Activated CD4-positive, alpha-beta memory T cell treated with anti-CD3 and anti-CD28 coated beads for 36 hours (primary cell): ENCODE results near the gene GALNT7. TPM values are rescaled to one million over a fixed set of nuclear protein-coding genes. Genes with fewer than 3 reads are reported as not detected.

Source experiments
- CTCF ChIA-PET: fragments of 350-600 bp; sonication (Branson Sonifier 250); formaldehyde crosslinking; loops from one replicate; lab custom pipeline; 2021; ENCODE audit warnings: antibody characterized with exemption, inconsistent platforms; lab: Charles Lee
- POLR2A ChIA-PET: fragments of 350-600 bp; sonication (Branson Sonifier 250); formaldehyde crosslinking; loops from one replicate; lab custom pipeline; 2021; ENCODE audit warnings: antibody characterized with exemption; lab: Charles Lee
- DNase-seq: peaks from one replicate; pipeline ENCODE4 v3.0.0-alpha.2; 2020
- H3K27ac Mint-ChIP-seq: one replicate; pipeline ENCODE4 v1.8.0; 2021; ENCODE audit warnings: mixed read lengths
- H3K27me3 Mint-ChIP-seq: one replicate; pipeline ENCODE4 v1.8.0; 2021; ENCODE audit warnings: mixed read lengths
- H3K36me3 Mint-ChIP-seq: one replicate; pipeline ENCODE4 v1.8.0; 2021; ENCODE audit warnings: mixed read lengths
- H3K4me1 Mint-ChIP-seq: one replicate; pipeline ENCODE4 v1.8.0; 2021; ENCODE audit warnings: low read depth, mixed read lengths
- H3K4me3 Mint-ChIP-seq: one replicate; pipeline ENCODE4 v1.8.0; 2021; ENCODE audit warnings: mild to moderate bottlenecking, mixed read lengths
- H3K9me3 Mint-ChIP-seq: one replicate; pipeline ENCODE4 v1.8.0; 2021; ENCODE audit warnings: mixed read lengths
- intact Hi-C: fragments of 100-400 bp; cut with micrococcal nuclease; formaldehyde crosslinking; loops from one replicate; pipeline ENCODE4 v1.15.1; 2023
- total RNA-seq, 2 experiments: library from RNA; stranded (reverse); gene quantifications; one replicate each; pipeline ENCODE4 v1.2.3, GENCODE V29; 2021

Gene GALNT7
- total RNA-seq, 2 experiments from 2014 or later = 14.4 to 16.0 TPM

DNA sequence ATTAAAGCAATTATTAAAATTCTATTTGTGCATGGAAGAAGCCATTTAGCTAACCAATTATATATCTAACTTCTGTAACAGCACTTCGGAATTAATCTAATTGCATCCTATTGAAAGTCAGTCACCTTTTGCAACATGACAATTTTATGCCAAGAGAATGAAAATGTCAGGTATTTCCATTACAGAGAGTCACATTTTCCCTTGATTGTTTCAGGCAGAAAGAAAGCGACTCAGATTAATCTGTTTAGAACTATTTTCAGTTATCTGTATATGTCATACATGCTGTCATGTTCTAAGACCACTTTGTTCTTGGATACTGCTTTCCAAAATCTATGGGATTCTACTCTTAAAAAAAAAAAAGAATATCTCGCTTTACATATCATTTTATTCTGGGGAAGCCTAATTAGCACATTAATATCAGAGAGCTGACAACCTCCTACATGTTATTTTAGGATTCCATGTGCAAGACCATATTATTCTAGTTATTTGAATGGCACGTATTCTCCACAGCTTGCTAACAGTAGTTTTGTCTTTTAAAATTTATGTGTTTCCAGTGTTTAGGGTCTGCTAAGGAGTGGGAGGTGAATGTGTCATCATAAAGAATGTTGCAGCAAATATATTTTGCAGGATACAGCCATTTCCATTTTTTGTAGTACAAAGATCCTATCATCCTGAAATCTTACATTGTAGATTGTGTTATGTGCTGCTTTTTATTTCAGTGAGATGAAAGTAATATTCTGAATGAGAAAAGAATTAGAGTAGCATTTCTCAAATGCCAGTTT lies 31.7 kb downstream of the GALNT7 start:
- ChIA-PET CTCF (no interaction called here), POLR2A (no interaction called here)
- intact Hi-C loops = no loop called here
- no peak for DNase-seq
- no peak overlapping the region for H3K27ac Mint-ChIP-seq
- peaks cover 18% of the 10 kb centered on the region for H3K9me3 Mint-ChIP-seq
- H3K27me3 Mint-ChIP-seq = no peaks in the 10 kb centered on the region
- no peak overlapping the region for H3K4me3 Mint-ChIP-seq
- H3K4me1 Mint-ChIP-seq = peaks cover 10% of the 10 kb centered on the region
- peaks cover 17% of the 10 kb centered on the region for H3K36me3 Mint-ChIP-seq

GRCh38 chr4:173202395-173202794 lies 33.8 kb downstream of the GALNT7 start:
- ChIA-PET POLR2A (no interaction called here), CTCF (no interaction called here)
- peaks cover 20% of the 10 kb centered on the region for H3K36me3 Mint-ChIP-seq
- H3K27ac Mint-ChIP-seq = no peak overlapping the region
- no peak overlapping the region for H3K4me3 Mint-ChIP-seq
- H3K4me1 Mint-ChIP-seq = peaks cover 7% of the 10 kb centered on the region
- H3K27me3 Mint-ChIP-seq = no peaks in the 10 kb centered on the region
- no peak for DNase-seq
- H3K9me3 Mint-ChIP-seq = peaks cover 18% of the 10 kb centered on the region
- intact Hi-C loops = no loop called here

DNA sequence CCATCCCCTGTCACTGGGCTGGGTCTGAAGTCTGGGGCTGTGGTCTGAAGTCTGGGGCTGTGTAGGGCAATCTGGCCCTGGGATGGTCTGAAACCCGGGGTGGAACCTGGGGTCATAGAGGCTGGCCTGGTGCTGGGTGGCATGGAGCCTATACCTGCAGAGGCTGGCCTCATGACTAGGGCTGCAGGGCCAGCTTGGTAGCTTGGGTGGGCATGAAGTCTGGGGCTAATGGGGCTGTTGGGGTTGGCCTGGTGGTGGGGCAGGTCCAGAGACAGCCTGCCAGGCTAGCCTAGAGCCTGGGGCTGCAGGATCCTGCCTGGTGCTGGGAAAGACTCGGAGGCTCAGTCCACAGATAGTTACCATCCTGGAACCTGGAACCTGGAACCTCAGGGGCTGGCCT lies 37.0 kb downstream of the GALNT7 start:
- no peak for DNase-seq

DNA sequence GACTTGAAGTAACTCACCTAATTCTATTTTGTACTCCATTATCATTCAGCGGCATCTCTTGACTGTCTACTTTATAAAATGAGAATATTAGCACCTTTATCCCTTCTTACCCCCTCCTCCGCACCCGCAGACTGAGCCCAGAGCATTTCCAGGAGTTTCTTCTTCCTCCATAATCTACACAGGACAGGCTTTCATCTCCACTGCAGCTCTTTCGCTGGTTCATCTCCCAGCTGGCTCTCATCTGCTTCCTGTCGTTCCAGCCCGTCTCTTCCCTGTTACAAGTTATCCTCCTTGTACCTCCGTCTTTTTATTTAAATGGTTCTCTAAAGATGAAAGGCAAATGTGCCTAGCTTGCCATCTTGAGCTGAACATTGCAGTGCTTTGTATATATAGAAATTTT lies 39.8 kb downstream of the GALNT7 start:
- no peak overlapping the region for H3K27ac Mint-ChIP-seq
- no peak overlapping the region for H3K4me3 Mint-ChIP-seq
- POLR2A ChIA-PET = no interaction called here
- H3K9me3 Mint-ChIP-seq = peaks cover 12% of the 10 kb centered on the region
- CTCF ChIA-PET = no interaction called here
- peaks cover 22% of the 10 kb centered on the region for H3K36me3 Mint-ChIP-seq
- intact Hi-C loops = no loop called here
- no peaks in the 10 kb centered on the region for H3K27me3 Mint-ChIP-seq
- no peak for DNase-seq
- peaks cover 19% of the 10 kb centered on the region for H3K4me1 Mint-ChIP-seq

More for the DNA sequence above, 37.0 kb downstream of the GALNT7 start:
- intact Hi-C loops = no loop called here
- Mint-ChIP-seq H3K4me1 (peaks cover 4% of the 10 kb centered on the region), H3K4me3 (no peak overlapping the region), H3K27me3 (no peaks in the 10 kb centered on the region), H3K27ac (no peak overlapping the region), H3K9me3 (peaks cover 18% of the 10 kb centered on the region), H3K36me3 (peaks cover 25% of the 10 kb centered on the region)
- ChIA-PET CTCF (no interaction called here), POLR2A (no interaction called here)

GRCh38 chr4:173211222-173211621 lies 42.6 kb downstream of the GALNT7 start:
- ChIA-PET CTCF (interaction anchor here (1.2 kb wide), 1 partner anchor 12 kb away, joined by 3 read pairs; no protein-coding TSS in a partner anchor), POLR2A (interaction anchor here (1.2 kb wide), 1 partner anchor 44 kb away, joined by 7 read pairs; no protein-coding TSS in a partner anchor)
- H3K27ac Mint-ChIP-seq = no peak overlapping the region
- peaks cover 5% of the 10 kb centered on the region for H3K36me3 Mint-ChIP-seq
- H3K4me1 Mint-ChIP-seq = peaks cover 16% of the 10 kb centered on the region
- no peaks in the 10 kb centered on the region for H3K27me3 Mint-ChIP-seq
- DNase-seq = no peak
- no peaks in the 10 kb centered on the region for H3K9me3 Mint-ChIP-seq
- no peak overlapping the region for H3K4me3 Mint-ChIP-seq
- intact Hi-C loops = no loop called here

GRCh38 chr4:173211838-173212237 lies 43.2 kb downstream of the GALNT7 start:
- no peaks in the 10 kb centered on the region for H3K27me3 Mint-ChIP-seq
- DNase-seq = no peak
- H3K36me3 Mint-ChIP-seq = peaks cover 5% of the 10 kb centered on the region
- no peaks in the 10 kb centered on the region for H3K9me3 Mint-ChIP-seq
- ChIA-PET POLR2A (no interaction called here), CTCF (no interaction called here)
- H3K27ac Mint-ChIP-seq = no peak overlapping the region
- no peak overlapping the region for H3K4me3 Mint-ChIP-seq
- H3K4me1 Mint-ChIP-seq = peaks cover 15% of the 10 kb centered on the region
- intact Hi-C loops = no loop called here

DNA sequence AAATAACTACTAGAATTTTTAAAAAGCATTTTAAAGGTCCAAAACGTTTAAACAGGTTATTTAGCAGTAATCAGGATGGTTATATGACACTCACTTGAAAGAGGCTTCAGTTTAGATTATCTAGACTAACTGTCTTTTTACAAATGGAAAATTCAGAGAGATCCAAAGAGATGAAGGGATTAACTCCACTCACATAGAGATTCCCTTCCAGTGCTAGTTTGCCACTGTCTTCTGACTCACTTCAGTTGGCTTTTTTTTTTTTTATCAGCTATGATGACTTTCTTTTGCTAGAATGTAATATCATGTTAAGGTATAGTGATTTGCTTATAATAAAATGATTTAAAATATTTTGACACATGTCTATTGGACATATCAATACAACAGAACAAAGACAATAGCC lies 43.8 kb downstream of the GALNT7 start:
- intact Hi-C loops = no loop called here
- no peaks in the 10 kb centered on the region for H3K9me3 Mint-ChIP-seq

GRCh38 chr4:173213296-173213695 lies 44.7 kb downstream of the GALNT7 start:
- no peak for DNase-seq
- ChIA-PET POLR2A (no interaction called here), CTCF (interaction anchor here (1.1 to 1.4 kb wide), 2 partner anchors 12 to 88 kb away, joined by 4 read pairs; no protein-coding TSS in a partner anchor)
- intact Hi-C loops = no loop called here
- peaks cover 5% of the 10 kb centered on the region for H3K36me3 Mint-ChIP-seq
- H3K4me3 Mint-ChIP-seq = no peak overlapping the region
- peaks cover 24% of the 10 kb centered on the region for H3K4me1 Mint-ChIP-seq
- no peaks in the 10 kb centered on the region for H3K27me3 Mint-ChIP-seq
- H3K27ac Mint-ChIP-seq = no peak overlapping the region
- no peaks in the 10 kb centered on the region for H3K9me3 Mint-ChIP-seq

More for the DNA sequence above, 43.8 kb downstream of the GALNT7 start:
- ChIA-PET POLR2A (no interaction called here), CTCF (no interaction called here)
- H3K36me3 Mint-ChIP-seq = peaks cover 5% of the 10 kb centered on the region
- no peak overlapping the region for H3K27ac Mint-ChIP-seq
- no peak for DNase-seq
- no peaks in the 10 kb centered on the region for H3K27me3 Mint-ChIP-seq
- no peak overlapping the region for H3K4me3 Mint-ChIP-seq
- H3K4me1 Mint-ChIP-seq = peaks cover 15% of the 10 kb centered on the region

GRCh38 chr4:173214231-173214630 lies 45.6 kb downstream of the GALNT7 start:
- Mint-ChIP-seq H3K9me3 (no peaks in the 10 kb centered on the region), H3K27ac (no peak overlapping the region), H3K4me3 (no peak overlapping the region), H3K36me3 (peaks cover 3% of the 10 kb centered on the region), H3K27me3 (no peaks in the 10 kb centered on the region), H3K4me1 (peaks cover 32% of the 10 kb centered on the region)
- ChIA-PET POLR2A (no interaction called here), CTCF (interaction anchor here (1.1 to 1.4 kb wide), 2 partner anchors 11 to 88 kb away, joined by 4 read pairs; no protein-coding TSS in a partner anchor)
- no peak for DNase-seq
- intact Hi-C loops = no loop called here

GRCh38 chr4:173214661-173215060 lies 46.0 kb downstream of the GALNT7 start:
- no peak for DNase-seq
- intact Hi-C loops = no loop called here
- ChIA-PET POLR2A (no interaction called here), CTCF (interaction anchor here (1.4 kb wide), 1 partner anchor 10 kb away, joined by 4 read pairs; no protein-coding TSS in a partner anchor)
- no peaks in the 10 kb centered on the region for H3K36me3 Mint-ChIP-seq
- H3K27me3 Mint-ChIP-seq = no peaks in the 10 kb centered on the region
- no peaks in the 10 kb centered on the region for H3K9me3 Mint-ChIP-seq
- no peak overlapping the region for H3K27ac Mint-ChIP-seq
- peaks cover 36% of the 10 kb centered on the region for H3K4me1 Mint-ChIP-seq
- no peak overlapping the region for H3K4me3 Mint-ChIP-seq

GRCh38 chr4:173217075-173217474 lies 48.5 kb downstream of the GALNT7 start:
- Mint-ChIP-seq H3K27ac (no peak overlapping the region), H3K36me3 (no peaks in the 10 kb centered on the region), H3K27me3 (no peaks in the 10 kb centered on the region), H3K9me3 (no peaks in the 10 kb centered on the region), H3K4me1 (peaks cover 31% of the 10 kb centered on the region), H3K4me3 (no peak overlapping the region)
- ChIA-PET CTCF (no interaction called here), POLR2A (no interaction called here)
- intact Hi-C loops = no loop called here
- DNase-seq = no peak

GRCh38 chr4:173217727-173218126 lies 49.1 kb downstream of the GALNT7 start:
- no peak overlapping the region for H3K4me3 Mint-ChIP-seq
- intact Hi-C loops = no loop called here
- ChIA-PET POLR2A (no interaction called here), CTCF (no interaction called here)
- no peak for DNase-seq
- H3K36me3 Mint-ChIP-seq = no peaks in the 10 kb centered on the region
- no peaks in the 10 kb centered on the region for H3K9me3 Mint-ChIP-seq
- H3K27me3 Mint-ChIP-seq = no peaks in the 10 kb centered on the region
- H3K4me1 Mint-ChIP-seq = peaks cover 29% of the 10 kb centered on the region
- no peak overlapping the region for H3K27ac Mint-ChIP-seq
